ENCODE data around the gene NAP1L1. TPM values are rescaled to one million over a fixed set of nuclear protein-coding genes. Genes with fewer than 3 reads are reported as not detected.

Gene NAP1L1
- total RNA-seq, 2 experiments from 2014 or later: 646 to 654 TPM

- Mint-ChIP-seq H3K4me3 (no peak overlapping the region), H3K4me1 (ENCODE audit: low read depth) (no peaks in the 10 kb centered on the region), H3K36me3 (ENCODE audit: low read depth) (no peaks in the 10 kb centered on the region), H3K27me3 (no peaks in the 10 kb centered on the region), H3K27ac (no peak overlapping the region), H3K9me3 (no peaks in the 10 kb centered on the region)
- Histone ChIP-seq H3K4me1 (ENCODE audit: insufficient read depth, low read length) (no peaks in the 10 kb centered on the region), H3K27me3 (ENCODE audit: control insufficient read depth in 1 of 2, insufficient read depth in 2 of 2, low read length in 2 of 2) (no peaks in the 10 kb centered on the region), H3K27ac (ENCODE audit: low read depth in 1 of 2, low read length in 2 of 2) (no peak overlapping the region), H3K36me3 (ENCODE audit: insufficient read depth, low read length) (no peaks in the 10 kb centered on the region), H3K4me3 (ENCODE audit: low read length) (no peak overlapping the region), H3K9me3 (ENCODE audit: control insufficient read depth in 1 of 2, insufficient read depth in 1 of 2, low read length in 2 of 2) (no peaks in the 10 kb centered on the region)
- ChIA-PET CTCF (no interaction called here), POLR2A (no interaction called here)
- ATAC-seq (ENCODE audit: poor library complexity): no peak
- intact Hi-C loops (cut with DNase I, micrococcal nuclease): no loop called here
- no peak for DNase-seq
- no peak for TF ChIP-seq CTCF (IDR thresholded peaks at IDR 0.05)
Measured at GRCh38 chr12:76103958-76104357, 19.5 kb upstream of the NAP1L1 start.

- ChIA-PET POLR2A (no interaction called here), CTCF (no interaction called here)
- no peaks in the 10 kb centered on the region for H3K9me3 Mint-ChIP-seq
- TF ChIP-seq CTCF (IDR thresholded peaks at IDR 0.05): no peak
- H3K4me3 Mint-ChIP-seq: no peak overlapping the region
- intact Hi-C loops (cut with DNase I, micrococcal nuclease): no loop called here
- ATAC-seq (ENCODE audit: poor library complexity): no peak
- Histone ChIP-seq H3K36me3 (ENCODE audit: insufficient read depth, low read length) (no peaks in the 10 kb centered on the region), H3K27ac (ENCODE audit: low read depth in 1 of 2, low read length in 2 of 2) (no peak overlapping the region), H3K4me3 (ENCODE audit: low read length) (no peak overlapping the region), H3K9me3 (ENCODE audit: control insufficient read depth in 1 of 2, insufficient read depth in 1 of 2, low read length in 2 of 2) (no peaks in the 10 kb centered on the region), H3K4me1 (ENCODE audit: insufficient read depth, low read length) (no peaks in the 10 kb centered on the region), H3K27me3 (ENCODE audit: control insufficient read depth in 1 of 2, insufficient read depth in 2 of 2, low read length in 2 of 2) (no peaks in the 10 kb centered on the region)
- no peaks in the 10 kb centered on the region for H3K27me3 Mint-ChIP-seq
- no peaks in the 10 kb centered on the region for H3K4me1 Mint-ChIP-seq (ENCODE audit: low read depth)
- no peaks in the 10 kb centered on the region for H3K36me3 Mint-ChIP-seq (ENCODE audit: low read depth)
- no peak overlapping the region for H3K27ac Mint-ChIP-seq
- no peak for DNase-seq
Measured at GRCh38 chr12:76101739-76102385, 17.4 kb upstream of the NAP1L1 start.

GRCh38 chr12:76096079-76096646 lies 11.7 kb upstream of the NAP1L1 start:
- no peaks in the 10 kb centered on the region for H3K9me3 Mint-ChIP-seq
- peaks cover 7% of the 10 kb centered on the region for H3K27me3 Mint-ChIP-seq
- Histone ChIP-seq H3K36me3 (ENCODE audit: insufficient read depth, low read length) (no peaks in the 10 kb centered on the region), H3K9me3 (ENCODE audit: control insufficient read depth in 1 of 2, insufficient read depth in 1 of 2, low read length in 2 of 2) (no peaks in the 10 kb centered on the region), H3K4me1 (ENCODE audit: insufficient read depth, low read length) (no peaks in the 10 kb centered on the region), H3K27me3 (ENCODE audit: control insufficient read depth in 1 of 2, insufficient read depth in 2 of 2, low read length in 2 of 2) (no peaks in the 10 kb centered on the region), H3K27ac (ENCODE audit: low read depth in 1 of 2, low read length in 2 of 2) (no peak overlapping the region), H3K4me3 (ENCODE audit: low read length) (no peak overlapping the region)
- H3K36me3 Mint-ChIP-seq (ENCODE audit: low read depth): no peaks in the 10 kb centered on the region
- DNase-seq (no peak), ATAC-seq (ENCODE audit: poor library complexity) (no peak)
- POLR2A ChIA-PET: no interaction called here
- TF ChIP-seq CTCF (IDR thresholded peaks at IDR 0.05): no peak
- intact Hi-C loops (cut with DNase I, micrococcal nuclease): no loop called here
- CTCF ChIA-PET: no interaction called here
- H3K4me3 Mint-ChIP-seq: no peak overlapping the region
- H3K27ac Mint-ChIP-seq: no peak overlapping the region
- no peaks in the 10 kb centered on the region for H3K4me1 Mint-ChIP-seq (ENCODE audit: low read depth)

Data from CD4-positive, alpha-beta T cell (primary cell).